NCI-H1048 (cell line): ENCODE results near the gene MFSD2A.
A peak's percentile ranks its signal among the peaks of the same experiment; 100 is the strongest.
"Not testable (repeated sequence)": the region's sequence is repeated elsewhere in the genome, so short reads cannot be mapped to it uniquely, and the experiment has no call there.

ENCODE experiments used
- DNase-seq: peaks from one replicate; lab custom pipeline; 2025; lab: John Stamatoyannopoulos, UW

Gene MFSD2A

DNA sequence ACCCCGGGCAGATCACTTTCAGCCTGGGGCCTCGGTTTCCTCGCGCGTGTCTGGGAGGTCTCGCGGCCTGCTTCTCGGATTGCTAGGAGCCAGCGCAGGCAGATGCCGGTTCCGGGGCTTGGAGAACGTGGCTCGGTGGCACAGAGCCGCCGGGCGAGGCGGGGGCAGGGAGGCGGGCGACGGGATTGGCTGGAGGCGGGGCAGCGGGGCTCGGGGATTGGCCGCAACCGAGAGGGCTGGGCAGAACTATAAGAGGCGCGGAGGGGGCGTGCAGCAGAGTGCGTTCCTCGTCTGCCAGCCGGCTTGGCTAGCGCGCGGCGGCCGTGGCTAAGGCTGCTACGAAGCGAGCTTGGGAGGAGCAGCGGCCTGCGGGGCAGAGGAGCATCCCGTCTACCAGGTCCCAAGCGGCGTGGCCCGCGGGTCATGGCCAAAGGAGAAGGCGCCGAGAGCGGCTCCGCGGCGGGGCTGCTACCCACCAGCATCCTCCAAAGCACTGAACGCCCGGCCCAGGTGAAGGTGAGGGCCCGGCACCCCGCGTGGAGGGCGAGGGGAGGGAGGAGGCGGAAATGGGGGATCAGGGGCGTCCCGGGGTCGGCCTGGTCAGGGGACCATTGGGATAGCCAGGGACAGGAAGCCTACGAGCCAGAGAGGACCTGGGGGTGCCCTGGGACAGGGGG is at the start of gene MFSD2A:
Gene MFSD2A (plus strand): TSS at position 276 of the 677 bp plus-strand sequence. CDS start 148 bp downstream, at position 424.
- DNase-seq = peak; percentile 76

DNA sequence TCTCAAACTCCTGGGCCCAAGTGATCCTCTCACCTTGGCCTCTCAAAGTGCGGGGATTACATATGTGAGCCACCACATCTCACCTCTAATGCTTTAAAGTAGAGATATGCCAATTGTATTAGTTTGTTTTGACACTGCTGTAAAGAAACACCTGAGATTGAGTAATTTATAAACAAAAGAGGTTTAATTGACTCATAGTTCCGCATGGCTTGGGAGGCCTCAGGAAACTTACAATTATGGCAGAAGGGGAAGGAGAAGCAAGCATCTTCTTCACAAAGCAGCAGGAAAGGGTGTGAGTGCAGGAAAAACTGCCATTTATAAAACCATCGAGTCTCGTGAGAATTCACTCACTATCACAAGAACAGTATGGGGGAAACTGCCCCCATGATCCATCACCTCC is 49.8 kb upstream of the MFSD2A start:
- no peak for DNase-seq

GRCh38 chr1:39907528-39908453 is 47.2 kb upstream of the MFSD2A start:
- no peak for DNase-seq

GRCh38 chr1:39908534-39908933 is 46.4 kb upstream of the MFSD2A start:
- DNase-seq = no peak

DNA sequence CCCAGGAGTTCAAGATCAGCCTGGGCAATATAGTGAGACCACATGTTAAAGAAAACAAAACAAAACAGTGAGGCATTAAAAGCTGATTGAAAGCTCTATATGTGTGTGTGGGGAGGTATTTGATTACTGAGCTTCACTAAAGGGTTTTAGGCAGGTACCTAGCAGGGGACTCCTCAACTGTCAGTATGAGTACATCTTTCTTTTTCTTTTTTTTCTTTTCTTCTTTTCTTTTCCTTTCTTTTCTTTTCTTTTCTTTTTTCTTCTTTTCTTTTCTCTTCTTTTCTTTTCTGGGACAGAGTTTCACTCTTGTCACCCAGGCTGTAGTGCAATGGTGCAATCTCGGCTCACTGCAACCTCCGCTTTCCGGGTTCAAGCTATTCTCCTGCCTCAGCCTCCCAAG is 44.7 kb upstream of the MFSD2A start:
- no peak for DNase-seq

DNA sequence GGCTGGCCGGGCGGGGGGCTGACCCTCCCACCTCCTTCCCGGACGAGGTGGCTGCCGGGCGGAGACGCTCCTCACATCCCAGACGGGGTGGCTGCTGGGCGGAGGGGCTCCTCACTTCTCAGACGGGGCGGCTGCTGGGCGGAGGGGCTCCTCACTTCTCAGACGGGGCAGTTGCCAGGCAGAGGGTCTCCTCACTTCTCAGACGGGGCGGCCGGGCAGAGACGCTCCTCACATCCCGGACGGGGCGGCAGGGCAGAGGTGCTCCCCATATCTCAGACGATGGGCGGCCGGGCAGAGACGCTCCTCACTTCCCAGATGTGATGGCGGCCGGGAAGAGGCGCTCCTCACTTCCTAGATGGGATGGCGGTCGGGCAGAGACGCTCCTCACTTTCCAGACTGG is 41.8 kb upstream of the MFSD2A start:
- DNase-seq = not testable (repeated sequence)

DNA sequence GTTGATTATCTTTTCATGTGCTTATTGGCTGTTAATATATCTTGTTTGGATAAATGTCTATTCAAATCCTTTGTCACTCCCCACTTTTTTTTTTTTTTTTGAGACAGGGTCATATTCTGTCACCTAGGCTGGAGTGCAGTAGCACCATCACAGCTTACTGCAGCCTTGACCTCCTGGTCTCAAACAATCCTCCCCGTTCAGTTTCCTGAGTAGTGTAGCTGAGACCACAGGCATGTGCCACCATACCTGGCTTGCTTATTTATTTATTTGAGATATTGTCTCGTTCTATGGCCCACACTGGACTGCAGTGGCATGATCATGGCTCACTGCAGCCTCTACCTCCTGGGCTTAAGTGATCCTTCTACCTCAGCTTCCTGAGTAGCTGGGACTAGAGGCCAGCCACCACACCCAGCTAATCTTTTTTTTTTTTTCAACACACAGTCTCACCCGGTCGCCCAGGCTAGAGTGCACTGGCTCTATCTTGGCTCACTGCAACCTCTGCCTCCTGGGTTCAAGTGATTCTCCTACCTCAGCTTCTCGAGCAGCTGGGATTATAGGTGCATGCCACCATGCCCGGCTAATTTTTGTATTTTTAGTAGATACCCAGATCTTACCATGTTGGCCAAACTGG is 39.3 kb upstream of the MFSD2A start:
- DNase-seq = no peak

GRCh38 chr1:39917825-39918224 is 37.1 kb upstream of the MFSD2A start:
- DNase-seq = no peak

DNA sequence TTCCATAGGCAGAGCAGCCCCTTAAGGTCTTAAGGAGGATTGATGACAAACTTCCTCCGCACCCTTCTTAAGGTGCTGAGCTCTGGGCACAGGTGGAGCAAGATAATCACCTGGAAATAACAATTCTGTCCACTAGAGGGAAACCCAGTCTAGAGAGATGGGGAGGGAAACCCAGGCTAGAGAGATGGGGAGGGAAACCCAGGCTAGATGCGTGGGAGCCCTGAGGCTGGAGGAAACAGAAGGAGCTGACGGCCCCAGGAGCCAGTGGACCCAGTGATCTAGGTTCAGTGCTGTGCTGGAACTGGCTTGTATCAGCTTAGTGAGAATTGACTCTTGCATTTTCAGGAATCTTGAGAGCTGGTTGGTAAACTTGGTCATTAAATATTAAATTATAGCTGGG is 35.4 kb upstream of the MFSD2A start:
- no peak for DNase-seq

DNA sequence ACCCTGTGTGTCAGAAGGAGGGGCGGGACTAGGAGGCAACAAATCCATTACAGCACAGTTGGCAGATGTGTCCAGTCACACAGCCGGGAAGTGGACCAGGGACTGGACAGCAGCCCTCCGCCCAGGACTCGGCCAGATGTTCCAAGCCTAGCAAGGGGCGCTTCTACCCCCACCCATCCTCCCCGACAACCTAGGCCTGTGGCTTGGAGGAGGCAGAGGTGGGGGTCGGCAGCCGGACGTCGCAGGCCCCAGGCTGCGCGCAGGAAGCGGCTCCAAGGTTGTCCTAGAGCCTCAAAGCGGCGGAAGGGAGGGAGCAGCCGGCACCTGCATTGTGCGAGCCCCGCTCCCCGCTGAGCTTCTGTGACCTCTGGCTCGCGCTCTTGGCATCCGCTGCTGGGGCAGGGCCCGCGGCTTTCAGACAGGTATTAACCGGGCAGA is 32.7 kb upstream of the MFSD2A start:
- DNase-seq = no peak

- no peak for DNase-seq
Observed at GRCh38 chr1:39925721-39926342, 29.1 kb upstream of the MFSD2A start.

- no peak for DNase-seq
Observed at GRCh38 chr1:39926343-39926793, 28.6 kb upstream of the MFSD2A start.

GRCh38 chr1:39926820-39927219 is 28.1 kb upstream of the MFSD2A start:
- no peak for DNase-seq

GRCh38 chr1:39927538-39927937 is 27.4 kb upstream of the MFSD2A start:
- DNase-seq = no peak

DNA sequence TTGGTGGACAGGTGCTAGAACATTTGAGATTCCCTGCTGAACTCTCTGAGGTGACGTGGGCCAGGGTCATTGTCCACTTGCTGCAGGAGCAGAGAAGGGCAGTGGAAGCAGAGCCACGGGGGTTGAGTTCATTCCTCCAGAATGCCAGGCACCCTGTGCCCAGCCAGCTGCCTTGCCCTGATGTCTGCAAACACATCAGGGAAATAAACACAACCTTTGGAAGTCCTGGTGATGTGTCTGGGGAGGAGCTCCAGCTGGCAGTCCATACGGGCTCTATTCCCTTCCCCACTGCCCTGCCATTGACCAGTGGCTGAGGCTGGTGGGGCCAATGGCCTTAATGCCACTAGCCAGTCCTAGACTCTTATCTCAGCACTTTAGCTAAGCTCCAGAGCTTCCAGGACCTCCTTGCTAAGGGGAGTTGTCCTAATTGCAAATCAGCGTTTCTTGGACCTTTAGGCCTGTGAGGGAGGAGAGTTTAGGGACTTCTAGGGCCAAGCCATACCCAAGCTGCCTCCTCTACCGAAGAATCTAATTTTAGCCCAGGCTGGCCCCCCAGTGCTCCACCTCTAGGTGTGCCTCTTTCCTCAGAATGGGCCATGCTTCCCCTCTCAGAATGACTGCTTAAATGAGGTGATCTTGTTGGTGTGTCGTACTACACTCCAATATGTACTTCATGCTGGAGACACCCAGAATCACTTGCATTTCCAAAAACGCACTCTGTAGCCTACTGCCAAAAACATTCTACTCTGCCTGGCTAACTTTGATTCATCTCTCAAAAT is 25.9 kb upstream of the MFSD2A start:
- DNase-seq = no peak

DNA sequence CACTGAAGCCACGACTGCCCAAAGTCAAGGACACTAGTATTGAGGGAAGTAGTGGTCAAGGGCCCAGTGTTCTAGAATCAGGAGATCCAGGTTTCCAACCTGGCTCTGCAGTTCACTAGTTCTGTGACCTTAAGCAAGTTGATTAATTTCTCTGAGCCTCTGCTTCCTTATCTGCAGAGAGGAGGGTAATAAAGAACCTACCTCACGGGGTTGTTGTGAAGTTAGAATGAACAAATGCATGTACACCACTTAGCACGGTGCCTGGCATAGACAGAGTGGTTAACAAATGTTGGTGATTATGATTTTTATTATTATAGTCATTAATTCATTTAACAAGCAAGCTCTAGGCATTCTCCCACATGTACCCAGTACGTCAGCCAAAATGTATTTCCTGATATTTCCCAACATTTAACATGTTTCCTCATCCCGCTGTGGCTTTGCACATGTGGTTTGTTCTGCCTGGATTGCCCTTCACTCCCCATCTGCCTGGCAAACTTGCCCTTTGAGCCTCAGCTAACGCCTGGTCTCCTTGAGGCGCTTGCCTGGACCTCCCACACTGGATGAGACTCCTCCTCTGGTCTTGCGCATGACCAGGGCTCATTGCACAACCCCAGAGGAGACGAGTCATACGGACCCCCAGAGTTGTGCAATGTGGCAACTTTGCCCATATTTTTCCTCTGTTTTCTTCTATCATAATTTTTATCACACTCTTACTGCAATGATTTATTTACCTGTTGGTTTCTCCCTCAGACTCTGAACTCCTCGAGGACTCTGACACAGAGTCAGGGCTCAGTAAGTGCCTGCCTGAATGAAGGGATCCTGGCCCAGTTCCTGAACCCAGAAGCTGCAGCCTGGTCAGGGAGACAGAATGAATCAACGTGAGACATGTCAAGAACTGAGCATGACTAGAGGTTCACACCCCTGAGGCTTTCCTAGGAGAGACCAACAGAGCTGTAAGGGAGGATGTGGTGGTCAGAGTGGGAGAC is 20.7 kb upstream of the MFSD2A start:
- no peak for DNase-seq

DNA sequence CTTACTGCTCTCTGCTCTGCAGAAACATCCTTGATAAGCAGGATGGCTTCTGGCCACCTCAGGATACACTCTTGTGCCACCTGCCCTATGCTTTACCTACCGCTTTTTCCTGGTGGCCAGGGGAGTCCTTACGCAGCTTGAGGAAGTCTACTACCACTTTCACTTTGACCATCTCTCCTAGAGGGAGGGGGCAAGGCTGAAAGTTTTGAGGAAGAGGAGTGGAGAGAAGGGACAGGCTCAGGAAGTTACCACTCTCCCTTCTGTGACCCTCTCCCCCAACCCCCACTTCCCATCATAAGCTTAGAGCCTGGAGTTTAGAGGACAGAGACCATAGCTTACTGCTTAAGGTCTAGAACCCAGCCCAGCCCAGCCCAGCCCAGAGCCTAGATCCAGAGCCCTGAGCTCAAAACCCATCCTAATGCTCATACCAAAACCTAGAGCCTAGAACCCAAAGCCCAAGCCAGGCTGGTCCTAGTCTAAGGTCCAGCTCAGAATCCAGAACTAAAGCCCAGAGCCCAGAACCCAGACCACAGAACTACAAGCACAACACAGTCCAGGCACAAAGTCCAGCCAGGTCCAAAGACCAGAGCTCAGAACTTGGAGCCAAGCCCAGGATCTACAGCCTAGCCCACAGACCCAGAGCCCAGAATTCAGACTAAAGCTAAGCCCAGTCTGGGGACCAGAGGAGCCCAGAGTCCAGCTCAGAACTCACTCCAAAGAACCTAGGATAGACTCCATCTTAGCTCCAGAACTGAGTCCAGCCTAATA is 18.0 kb upstream of the MFSD2A start:
- DNase-seq = no peak

DNA sequence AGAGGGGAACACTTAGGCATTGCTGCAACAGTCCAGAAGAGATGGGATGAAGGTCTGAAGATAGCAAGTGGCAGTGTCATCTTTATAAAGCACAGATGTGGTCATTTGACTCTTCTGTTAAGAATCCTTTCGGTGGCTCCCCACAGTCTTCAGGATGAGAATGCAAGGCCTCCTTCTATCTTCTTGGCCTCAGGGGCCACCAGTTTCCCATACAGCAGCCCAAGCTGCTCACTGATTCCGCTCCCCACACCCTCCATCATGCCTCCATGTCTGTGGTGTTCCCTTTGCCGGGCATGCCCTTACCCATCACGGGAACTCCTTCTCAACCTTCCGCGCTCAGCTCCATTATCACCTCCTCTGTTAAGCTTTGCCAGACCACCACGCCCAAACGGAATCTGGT is 16.1 kb upstream of the MFSD2A start:
- DNase-seq = no peak

DNA sequence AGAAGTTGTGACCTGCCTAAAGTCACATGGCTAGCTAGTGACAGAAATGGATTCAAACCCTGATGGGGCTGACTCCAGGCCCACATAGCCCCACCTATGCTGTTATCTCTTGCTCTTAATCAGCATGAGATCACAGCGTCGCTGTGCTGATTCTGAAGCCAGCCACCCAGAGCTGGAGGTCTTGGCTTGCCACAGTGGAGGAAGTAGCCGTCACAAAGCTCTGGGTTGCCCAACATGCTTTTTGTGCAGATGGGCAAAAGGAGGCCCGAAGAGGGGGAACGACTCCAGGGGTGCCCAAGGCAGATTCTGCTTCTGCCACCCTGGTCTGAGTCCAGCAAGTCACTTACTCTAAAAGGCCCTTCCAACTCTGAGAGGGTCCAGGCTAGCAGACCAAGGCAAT is 14.7 kb upstream of the MFSD2A start:
- DNase-seq = no peak
